ENCODE results near the gene RPSA.

RPSA gene

DNA sequence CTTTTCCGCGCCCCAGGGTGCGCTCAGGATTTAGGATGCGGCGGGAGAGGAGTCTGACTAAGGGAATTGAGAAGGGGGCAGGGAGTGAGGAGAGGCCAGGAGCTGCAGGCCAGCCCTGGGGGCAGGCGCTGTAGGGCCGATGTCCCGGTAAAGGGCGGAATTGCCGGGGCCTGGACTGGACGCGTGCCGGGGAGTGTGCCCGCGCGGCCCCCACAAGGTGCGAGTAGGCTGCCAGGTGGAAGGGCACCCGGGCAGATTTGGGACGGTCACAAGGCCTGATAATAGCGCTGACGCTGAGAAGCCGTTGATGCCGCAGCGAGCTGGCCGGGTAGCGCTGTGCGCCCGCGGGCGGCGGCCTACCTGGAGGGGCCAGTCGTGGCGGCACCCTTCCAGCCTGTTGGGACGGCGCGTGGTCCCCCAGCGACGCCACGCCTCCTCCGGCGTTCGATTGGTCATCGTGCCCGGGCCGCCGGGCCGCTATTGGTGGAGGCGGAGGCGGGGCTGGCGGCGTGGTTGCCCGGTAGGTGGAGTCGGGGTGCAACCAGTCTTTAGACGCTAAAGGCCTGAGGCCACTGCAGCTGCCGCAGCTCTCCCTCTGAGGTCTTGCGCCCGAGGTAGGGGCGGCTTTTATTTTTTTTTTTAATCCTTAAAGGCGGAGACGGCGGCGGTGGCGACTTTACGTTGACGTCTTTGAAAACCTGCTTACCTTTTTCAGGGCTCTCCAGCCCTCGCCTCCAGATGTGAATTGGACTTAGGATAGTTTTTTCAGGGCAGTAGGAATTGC is 22.4 kb upstream of the RPSA start:
- ATAC-seq (peak; percentile 86), DNase-seq (ENCODE audit: low spot score in 2 of 2) (peak; percentile 93 to 96)
- Mint-ChIP-seq H3K4me1 (peaks cover 56% of the 10 kb centered on the region), H3K27ac (peak overlapping the region; percentile 99), H3K9me3 (no peaks in the 10 kb centered on the region), H3K36me3 (peaks cover 16% of the 10 kb centered on the region), H3K4me3 (peak overlapping the region; percentile 100)

DNA sequence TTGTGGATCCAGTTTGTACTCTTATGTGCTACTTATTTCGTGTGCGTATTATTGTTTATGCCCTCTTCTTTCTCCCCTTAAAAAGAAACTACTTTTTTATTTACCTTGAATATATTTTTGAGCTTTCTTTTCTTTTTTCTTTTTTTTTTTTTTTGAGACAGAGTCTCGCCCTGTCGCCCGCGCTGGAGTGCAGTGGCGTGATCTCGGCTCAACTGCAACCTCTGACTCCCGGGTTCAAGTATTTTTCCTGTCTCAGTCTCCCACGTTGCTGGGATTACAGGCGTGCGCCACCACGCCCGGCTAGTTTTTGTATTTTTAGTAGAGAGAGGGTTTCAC is 21.9 kb upstream of the RPSA start:
- Mint-ChIP-seq H3K9me3 (no peaks in the 10 kb centered on the region), H3K4me1 (peaks cover 62% of the 10 kb centered on the region), H3K27ac (peak overlapping the region; percentile 99), H3K36me3 (peaks cover 22% of the 10 kb centered on the region), H3K4me3 (peak overlapping the region; percentile 100)
- no peak for DNase-seq (ENCODE audit: low spot score in 2 of 2)
- no peak for ATAC-seq

DNA sequence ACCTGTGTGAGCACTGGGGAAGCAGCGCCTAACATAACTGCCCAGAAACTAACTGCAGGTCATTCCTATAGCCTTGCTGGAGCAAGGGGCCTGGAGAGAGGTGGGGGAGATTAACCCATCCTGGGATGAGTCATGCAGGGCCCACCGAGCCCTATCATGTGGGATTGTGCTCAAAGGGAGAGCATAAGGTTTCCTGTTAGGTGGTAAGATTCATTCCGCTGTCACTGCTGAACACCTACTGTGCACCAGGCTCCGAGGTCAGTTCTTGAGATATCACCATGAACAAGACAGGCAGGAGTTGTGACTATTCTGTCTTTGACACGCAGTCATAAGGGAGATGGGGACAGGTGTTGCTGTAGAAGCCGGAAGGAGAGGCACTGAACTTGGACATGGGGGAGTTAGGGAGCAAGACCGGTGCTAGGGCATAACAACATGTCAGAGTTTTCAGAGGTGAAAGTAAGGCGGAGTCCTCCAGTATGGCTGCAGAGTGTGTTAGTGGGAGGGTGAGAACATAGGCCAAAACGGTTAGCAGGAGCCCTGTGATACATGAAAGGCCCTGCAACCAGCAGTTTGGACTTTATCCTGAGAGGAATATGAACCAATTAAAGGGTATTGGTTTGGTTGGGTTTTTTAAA is 20.9 kb upstream of the RPSA start:
- Mint-ChIP-seq H3K9me3 (no peaks in the 10 kb centered on the region), H3K27ac (peak overlapping the region; percentile 13), H3K36me3 (peaks cover 31% of the 10 kb centered on the region), H3K4me3 (peak overlapping the region; percentile 100), H3K4me1 (peaks cover 70% of the 10 kb centered on the region)
- no peak for ATAC-seq
- DNase-seq (ENCODE audit: low spot score in 2 of 2): no peak

DNA sequence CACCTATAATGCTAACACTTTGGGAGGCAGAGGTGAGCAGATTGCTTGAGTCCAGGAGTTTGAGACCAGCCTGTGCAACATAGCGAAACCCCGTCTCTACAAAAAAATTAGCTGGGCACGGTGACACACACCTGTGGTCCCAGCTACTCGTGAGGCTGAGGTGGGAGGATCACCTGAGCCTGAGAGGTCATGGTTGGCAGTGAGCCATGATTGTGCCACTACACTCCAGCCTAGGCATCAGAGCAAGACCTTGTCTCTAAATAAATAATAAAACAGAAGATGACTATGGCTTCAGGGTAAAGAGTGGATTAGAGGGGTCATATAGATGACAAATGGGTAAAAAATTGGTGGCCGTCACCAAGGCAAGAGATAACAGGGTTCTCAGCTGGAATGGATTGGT is 20.2 kb upstream of the RPSA start:
- ATAC-seq (no peak), DNase-seq (ENCODE audit: low spot score in 2 of 2) (no peak)
- peaks cover 39% of the 10 kb centered on the region for H3K36me3 Mint-ChIP-seq
- no peaks in the 10 kb centered on the region for H3K9me3 Mint-ChIP-seq
- H3K4me1 Mint-ChIP-seq: peaks cover 67% of the 10 kb centered on the region
- H3K27ac Mint-ChIP-seq: peak overlapping the region; percentile 83
- peak overlapping the region; percentile 100 for H3K4me3 Mint-ChIP-seq

DNA sequence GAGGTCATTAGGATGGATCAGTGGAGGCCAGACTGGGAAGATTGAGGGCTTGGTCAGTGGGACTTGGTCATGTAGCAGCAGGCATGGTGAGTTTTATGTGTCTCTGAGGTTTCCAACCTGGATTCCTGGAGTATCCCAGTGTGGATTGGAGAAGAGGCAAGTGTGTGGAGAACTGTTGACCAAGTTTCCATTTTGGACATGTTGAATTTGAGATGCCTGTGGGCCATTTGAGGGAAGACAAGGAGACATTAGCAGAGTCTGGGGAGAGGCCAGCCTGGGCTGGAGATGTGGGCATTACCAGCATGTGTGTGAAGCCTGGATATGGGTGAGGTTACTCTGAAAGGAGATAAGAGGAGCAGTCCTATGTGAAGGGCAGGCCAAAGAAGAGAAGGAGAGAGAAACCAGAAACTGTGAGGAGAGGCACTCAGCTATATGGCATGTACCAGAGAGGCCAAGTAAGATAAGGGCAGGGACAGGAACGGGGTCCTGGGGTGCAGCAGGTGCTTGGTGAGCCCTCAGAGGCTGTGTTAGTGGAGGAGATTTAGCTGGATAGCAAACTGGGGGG is 19.0 kb upstream of the RPSA start:
- DNase-seq (ENCODE audit: low spot score in 2 of 2) (no peak), ATAC-seq (no peak)
- Mint-ChIP-seq H3K27ac (peak overlapping the region; percentile 83), H3K36me3 (peaks cover 51% of the 10 kb centered on the region), H3K4me3 (peak overlapping the region; percentile 38), H3K9me3 (no peaks in the 10 kb centered on the region), H3K4me1 (peaks cover 63% of the 10 kb centered on the region)

DNA sequence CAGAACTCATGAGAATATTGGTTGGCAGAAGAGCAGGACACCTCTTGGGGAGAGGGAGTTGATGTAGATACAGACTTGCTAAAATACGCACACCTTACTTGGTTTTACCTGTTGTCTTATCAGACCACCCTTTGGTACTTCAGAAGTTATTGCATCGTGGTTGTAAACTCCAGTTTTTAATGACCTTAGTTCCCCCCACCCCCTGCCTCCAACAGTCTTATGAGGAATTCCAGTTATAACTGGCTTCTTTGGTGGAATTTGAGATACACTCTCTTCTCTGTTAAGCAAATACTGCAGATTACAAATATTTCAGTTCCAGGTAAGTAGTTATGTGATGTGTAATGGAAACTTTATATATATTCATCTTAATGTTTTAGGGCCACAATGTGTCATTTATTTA is 18.4 kb upstream of the RPSA start:
- H3K4me3 Mint-ChIP-seq: peak overlapping the region; percentile 38
- peaks cover 62% of the 10 kb centered on the region for H3K4me1 Mint-ChIP-seq
- no peaks in the 10 kb centered on the region for H3K9me3 Mint-ChIP-seq

DNA sequence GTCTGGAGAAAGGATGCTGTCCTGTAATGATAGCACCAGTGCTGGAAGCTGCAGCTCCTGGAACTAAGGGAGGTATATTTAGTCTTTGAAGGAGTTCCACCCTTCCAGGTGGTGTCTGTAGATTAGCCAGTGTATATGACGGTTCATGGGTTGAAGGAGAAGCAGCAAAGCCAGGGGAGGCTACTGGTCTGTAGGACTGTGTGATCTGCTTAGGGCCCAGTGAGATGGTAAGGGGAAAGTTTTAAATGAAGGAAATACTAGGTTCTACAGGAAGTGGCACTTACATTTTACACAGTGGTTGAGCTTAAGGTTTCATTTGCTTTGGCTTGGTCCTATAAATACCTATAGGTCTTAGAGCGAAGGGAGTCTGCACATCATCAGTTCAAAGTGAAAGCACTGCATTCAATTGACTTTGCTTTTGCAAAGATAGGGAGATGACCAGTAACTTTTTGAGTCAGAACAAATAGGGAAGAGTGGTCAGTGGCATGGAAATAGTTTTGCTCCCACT is 17.7 kb upstream of the RPSA start:
- H3K4me3 Mint-ChIP-seq: peak overlapping the region; percentile 38
- H3K4me1 Mint-ChIP-seq: peaks cover 55% of the 10 kb centered on the region
- DNase-seq (ENCODE audit: low spot score in 2 of 2) (no peak), ATAC-seq (peak; percentile 45)
- H3K9me3 Mint-ChIP-seq: no peaks in the 10 kb centered on the region
- H3K27ac Mint-ChIP-seq: peak overlapping the region; percentile 83
- peaks cover 58% of the 10 kb centered on the region for H3K36me3 Mint-ChIP-seq

More for the DNA sequence above, 18.4 kb upstream of the RPSA start:
- Mint-ChIP-seq H3K27ac (peak overlapping the region; percentile 83), H3K36me3 (peaks cover 57% of the 10 kb centered on the region)
- DNase-seq (ENCODE audit: low spot score in 2 of 2) (no peak), ATAC-seq (no peak)

DNA sequence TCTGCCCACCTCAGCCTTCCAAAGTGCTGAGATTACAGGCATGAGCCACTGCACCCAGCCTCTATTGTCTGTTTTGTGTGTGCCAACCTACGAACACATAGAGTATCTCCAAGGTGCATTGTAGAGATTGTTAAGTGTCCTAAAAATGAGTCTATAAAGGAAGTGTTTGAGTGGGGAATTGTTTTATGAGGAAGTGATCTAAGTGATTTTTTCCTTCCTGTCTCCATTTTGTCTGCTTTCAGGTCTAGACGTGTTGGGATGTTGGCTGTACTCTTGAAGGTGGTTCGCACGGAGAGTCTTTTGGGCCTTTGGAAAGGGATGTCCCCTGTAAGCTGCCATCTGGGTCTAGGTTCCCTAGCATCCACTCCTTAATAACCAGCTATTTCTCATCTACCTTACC is 16.3 kb upstream of the RPSA start:
- DNase-seq (ENCODE audit: low spot score in 2 of 2) (no peak), ATAC-seq (no peak)
- H3K36me3 Mint-ChIP-seq: peaks cover 66% of the 10 kb centered on the region
- H3K9me3 Mint-ChIP-seq: no peaks in the 10 kb centered on the region
- H3K4me1 Mint-ChIP-seq: peaks cover 50% of the 10 kb centered on the region
- H3K4me3 Mint-ChIP-seq: no peak overlapping the region
- peak overlapping the region; percentile 83 for H3K27ac Mint-ChIP-seq

DNA sequence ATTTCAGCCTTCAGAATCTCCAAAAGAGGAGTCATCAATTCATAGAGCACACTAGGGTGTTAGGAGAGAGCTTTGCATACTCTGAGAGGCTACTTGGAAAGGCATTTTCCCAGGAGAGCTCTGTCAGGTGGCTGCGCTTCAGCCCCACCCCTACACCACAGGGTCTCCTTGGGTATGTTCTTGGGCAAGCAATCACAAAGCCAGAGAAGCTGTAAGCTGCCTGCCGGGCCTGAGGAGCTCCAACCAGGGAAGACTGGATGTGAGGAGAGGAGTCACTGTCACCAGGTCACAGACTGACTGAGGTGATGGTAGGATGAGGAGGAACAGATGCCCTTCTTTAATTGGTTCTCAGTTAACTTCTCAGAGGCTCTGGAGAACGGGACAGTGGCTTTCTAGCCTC is 9.8 kb upstream of the RPSA start:
- peaks cover 89% of the 10 kb centered on the region for H3K36me3 Mint-ChIP-seq
- no peak for ATAC-seq

DNA sequence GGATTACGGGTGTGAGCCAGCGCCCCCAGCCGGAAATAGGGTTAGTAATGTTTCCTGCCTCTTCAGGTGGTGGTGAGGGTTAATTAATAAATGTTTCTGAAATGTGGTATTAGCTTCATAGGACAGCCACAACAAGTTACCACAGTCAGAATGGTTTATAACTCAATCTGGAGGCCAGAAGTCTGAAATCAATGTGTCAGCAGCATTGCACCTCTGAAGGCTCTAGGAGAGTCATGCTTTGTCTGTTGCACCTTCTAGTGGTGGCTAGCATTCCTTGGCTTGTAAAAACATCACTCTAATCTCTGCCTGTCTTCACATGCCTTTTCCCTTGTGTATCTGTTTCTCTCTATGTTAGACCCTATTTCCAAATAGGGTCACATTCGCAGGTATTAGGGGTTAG is 7.8 kb upstream of the RPSA start:
- Mint-ChIP-seq H3K9me3 (no peaks in the 10 kb centered on the region), H3K4me3 (no peak overlapping the region), H3K4me1 (no peaks in the 10 kb centered on the region), H3K27ac (no peak overlapping the region), H3K36me3 (peaks cover 77% of the 10 kb centered on the region)
- no peak for DNase-seq (ENCODE audit: low spot score in 2 of 2)
- ATAC-seq: peak; percentile 32

More for the DNA sequence above, 9.8 kb upstream of the RPSA start:
- Mint-ChIP-seq H3K27ac (peak overlapping the region; percentile 32), H3K4me1 (no peaks in the 10 kb centered on the region), H3K4me3 (no peak overlapping the region), H3K9me3 (no peaks in the 10 kb centered on the region)
- DNase-seq (ENCODE audit: low spot score in 2 of 2): no peak

DNA sequence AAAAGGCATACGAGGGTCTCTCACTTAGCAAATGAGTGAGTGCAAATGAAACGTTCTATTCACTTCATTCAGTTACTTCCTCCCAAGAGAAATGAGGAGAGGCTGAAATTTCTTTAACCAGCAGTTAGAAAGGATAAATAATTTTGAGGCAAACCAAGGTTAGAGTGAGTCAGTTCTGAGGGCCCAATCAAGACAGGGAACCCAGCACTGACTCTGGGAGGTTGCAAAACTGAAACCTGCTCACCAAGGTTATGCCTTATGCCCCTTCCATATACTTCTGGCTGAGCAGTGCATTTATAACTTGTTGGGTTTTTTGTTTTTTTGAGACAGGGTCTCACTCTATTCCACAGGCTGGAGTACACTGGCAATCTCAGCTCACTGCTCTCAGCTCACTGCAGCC is 4.5 kb upstream of the RPSA start:
- Mint-ChIP-seq H3K36me3 (peaks cover 55% of the 10 kb centered on the region), H3K9me3 (no peaks in the 10 kb centered on the region), H3K27ac (peak overlapping the region; percentile 2), H3K4me3 (no peak overlapping the region), H3K4me1 (peaks cover 9% of the 10 kb centered on the region)
- ATAC-seq: no peak
- DNase-seq (ENCODE audit: low spot score in 2 of 2): no peak

DNA sequence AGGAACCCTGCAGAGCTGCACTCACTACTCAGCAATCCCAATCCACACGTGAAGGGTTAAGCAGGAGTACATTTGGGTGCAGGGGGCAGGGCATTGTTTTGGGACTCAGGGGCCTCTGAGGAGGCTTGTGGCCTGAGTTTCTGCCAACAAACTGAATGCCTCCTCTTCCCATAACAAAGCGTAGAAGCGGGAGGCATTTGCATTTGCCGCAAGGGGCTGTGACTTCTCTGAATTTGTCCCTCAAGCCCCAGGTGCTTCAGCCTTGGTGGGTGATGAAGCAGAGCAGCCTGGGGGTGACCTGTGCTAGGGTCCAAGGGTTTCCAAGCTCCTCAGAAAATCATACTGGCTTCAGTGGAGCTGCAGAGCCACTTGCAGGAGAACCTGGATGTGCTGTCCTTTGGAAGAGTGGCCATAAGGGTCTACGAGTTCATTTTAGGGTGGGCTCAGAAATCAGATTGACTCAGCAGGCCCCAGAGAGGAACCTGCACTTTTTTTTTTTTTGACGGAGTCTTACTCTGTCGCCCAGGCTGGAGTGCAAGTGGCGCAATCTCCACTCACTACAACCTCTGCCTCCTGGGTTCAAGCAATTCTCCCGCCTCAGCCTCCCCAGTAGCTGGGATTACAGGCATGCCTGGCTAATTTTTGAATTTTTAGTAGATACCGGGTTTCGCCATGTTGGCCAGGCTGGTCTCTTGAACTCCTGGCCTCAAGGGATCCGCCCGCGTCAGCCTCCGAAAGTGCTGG is 1.4 kb upstream of the RPSA start:
- no peak overlapping the region for H3K27ac Mint-ChIP-seq
- peaks cover 34% of the 10 kb centered on the region for H3K4me1 Mint-ChIP-seq
- H3K36me3 Mint-ChIP-seq: peaks cover 61% of the 10 kb centered on the region
- ATAC-seq (no peak), DNase-seq (ENCODE audit: low spot score in 2 of 2) (no peak)
- peak overlapping the region; percentile 83 for H3K4me3 Mint-ChIP-seq
- H3K9me3 Mint-ChIP-seq: no peaks in the 10 kb centered on the region

DNA sequence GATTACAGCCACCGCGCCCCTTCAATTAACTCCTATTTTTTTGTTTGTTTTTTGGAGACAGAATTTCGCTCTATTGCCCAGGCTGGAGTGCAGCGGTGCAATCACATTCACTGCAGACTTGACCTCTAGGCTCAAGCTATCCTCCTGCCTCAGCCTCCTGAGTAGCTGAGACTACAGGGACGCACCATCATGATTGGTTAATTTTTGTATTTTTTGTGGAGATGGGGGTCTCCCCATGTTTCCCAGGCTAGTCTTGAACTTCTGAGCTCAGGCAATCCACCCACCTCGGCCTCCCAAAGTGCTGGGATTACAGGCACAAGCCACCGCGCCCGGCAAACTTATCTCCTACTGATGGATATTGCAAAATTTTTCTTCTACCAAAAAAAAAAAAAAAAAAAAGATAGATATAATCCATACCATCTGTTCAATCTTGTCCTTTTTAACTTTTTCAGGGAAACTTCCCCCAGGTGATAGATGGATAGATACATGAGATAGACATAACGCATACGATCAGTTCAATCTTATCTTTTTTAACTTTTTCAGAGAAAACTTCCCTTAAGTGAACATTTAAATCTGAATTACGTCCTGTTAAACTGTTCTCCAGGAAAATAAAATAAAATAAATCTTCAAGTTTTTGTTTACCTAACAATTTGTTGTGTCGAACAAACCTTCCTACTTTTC is 693 bp upstream of the RPSA start:
- peak overlapping the region; percentile 83 for H3K4me3 Mint-ChIP-seq
- no peak for DNase-seq (ENCODE audit: low spot score in 2 of 2)
- H3K36me3 Mint-ChIP-seq: peaks cover 62% of the 10 kb centered on the region
- peaks cover 40% of the 10 kb centered on the region for H3K4me1 Mint-ChIP-seq
- H3K27ac Mint-ChIP-seq: peak overlapping the region; percentile 99
- no peak for ATAC-seq
- no peaks in the 10 kb centered on the region for H3K9me3 Mint-ChIP-seq

DNA sequence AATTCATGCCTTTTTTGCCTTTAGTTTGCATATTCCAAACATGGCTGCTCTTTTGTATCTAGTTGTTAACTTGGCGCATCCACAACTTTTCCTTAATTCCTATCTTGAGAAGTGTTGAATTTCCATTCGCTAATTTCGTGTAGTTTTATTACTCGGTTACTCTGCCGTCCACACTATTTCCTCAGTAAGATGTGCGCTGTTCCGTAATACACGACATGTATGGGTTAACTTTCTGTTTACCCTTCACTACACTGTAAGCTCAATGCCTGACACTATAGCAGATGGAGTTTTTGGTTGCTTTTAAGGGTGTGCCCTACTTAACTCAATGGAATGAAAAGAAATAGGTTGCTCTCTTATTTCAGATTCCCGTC is 724 bp downstream of the RPSA start:
- peak overlapping the region; percentile 83 for H3K4me3 Mint-ChIP-seq
- peaks cover 47% of the 10 kb centered on the region for H3K4me1 Mint-ChIP-seq
- no peaks in the 10 kb centered on the region for H3K9me3 Mint-ChIP-seq
- peaks cover 71% of the 10 kb centered on the region for H3K36me3 Mint-ChIP-seq
- ATAC-seq: no peak
- DNase-seq (ENCODE audit: low spot score in 2 of 2): no peak
- H3K27ac Mint-ChIP-seq: peak overlapping the region; percentile 99

Data from stimulated activated effector memory CD8-positive, alpha-beta T cell treated with anti-CD3 and anti-CD28 coated beads, Interleukin-12 subunit alpha, Interleukin-12 subunit beta, amount 100 ng/mL, for 72 hours (primary cell).